NCI-H524 (cell line): ENCODE measurements around the gene GATD1.

Experiments used
- DNase-seq, 2 experiments: peaks; one replicate each; lab custom pipeline; 2025; lab: John Stamatoyannopoulos, UW

GATD1 gene

DNA sequence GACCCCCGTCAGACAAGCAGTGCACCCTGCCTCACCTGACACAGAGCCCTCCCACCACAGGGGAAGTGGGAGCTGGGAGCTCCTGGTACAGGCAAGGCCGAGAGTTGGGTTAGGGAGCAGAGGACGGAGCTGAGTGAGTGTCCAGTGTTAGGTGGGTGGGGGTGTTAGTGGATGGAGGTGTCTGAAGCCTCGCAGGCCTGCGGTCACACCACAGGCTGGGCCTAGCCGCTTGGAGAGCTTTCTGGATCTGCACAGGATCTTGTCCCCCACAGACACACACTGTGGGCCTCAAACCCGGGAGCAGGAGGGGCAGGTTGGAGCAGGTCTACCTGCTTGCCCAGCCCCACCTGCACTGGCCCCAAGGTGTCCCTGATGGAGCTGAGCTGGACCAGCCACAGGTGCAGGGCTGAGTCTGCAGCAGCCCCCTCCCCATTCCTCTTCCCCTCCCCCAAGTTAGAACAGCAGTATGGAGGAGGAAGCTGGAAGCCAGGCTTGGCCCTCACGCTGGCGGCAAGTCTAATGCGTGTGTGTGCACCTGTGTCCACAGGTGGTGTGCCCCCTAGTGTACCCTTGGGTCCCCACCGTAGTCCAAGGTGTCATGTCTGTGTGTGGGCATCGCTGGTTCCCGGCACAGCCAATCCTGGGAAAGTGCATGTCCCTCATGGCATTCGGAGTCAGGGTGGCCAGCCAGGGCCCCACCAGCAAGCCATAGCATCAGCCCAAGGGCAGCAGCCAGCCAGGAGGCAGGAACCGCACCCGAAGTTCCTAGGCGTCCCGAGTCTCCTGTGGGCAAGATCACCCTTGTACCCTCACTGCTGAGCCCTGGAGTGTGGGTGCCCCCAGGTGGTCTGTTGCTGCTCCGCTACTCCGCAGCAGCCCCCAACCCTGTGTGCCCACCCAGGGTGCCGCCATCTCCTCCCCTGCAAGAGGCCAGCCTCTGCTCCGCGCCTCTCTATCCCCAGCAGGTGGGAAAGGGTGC, 2.0 kb upstream of the GATD1 start:
- DNase-seq: no peak

DNA sequence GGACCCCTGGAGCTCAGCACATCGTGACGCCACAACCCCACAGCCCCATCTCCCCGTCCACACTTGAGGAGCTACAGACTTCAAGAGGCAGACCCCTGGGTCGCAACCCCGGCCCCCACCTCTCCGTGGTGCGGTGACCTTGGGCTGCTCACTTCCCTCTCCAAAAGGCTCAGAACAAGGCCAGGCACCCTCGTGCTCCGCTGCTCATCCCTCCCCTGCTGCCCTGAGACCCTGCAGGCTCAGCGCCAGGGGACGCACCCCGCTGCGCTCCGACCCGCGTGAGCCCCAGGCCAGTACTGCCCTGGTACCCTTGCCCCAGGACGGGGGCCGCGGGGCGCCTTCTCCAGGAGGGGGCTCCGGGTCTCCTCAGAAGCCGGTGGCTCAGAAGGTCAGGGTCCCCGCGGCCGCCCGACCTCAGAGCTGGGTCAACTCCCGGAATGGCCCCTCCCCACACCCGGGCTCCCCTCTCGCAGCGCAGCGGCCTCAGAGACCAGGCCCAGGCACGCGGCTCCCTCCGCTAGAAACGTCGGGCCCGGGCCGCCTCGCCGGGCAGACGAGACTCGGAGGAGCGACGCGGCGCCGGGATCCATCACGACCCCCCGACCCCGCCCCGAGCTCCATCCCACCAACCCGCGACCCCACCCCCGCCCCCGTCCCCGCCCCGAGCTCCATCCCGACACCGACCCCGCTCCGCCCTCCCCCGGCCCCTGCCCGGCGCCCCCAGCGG, 563 bp downstream of the GATD1 start:
- DNase-seq: no peak

GRCh38 chr11:776263-776560, 1.1 kb downstream of the GATD1 start:
- no peak for DNase-seq

DNA sequence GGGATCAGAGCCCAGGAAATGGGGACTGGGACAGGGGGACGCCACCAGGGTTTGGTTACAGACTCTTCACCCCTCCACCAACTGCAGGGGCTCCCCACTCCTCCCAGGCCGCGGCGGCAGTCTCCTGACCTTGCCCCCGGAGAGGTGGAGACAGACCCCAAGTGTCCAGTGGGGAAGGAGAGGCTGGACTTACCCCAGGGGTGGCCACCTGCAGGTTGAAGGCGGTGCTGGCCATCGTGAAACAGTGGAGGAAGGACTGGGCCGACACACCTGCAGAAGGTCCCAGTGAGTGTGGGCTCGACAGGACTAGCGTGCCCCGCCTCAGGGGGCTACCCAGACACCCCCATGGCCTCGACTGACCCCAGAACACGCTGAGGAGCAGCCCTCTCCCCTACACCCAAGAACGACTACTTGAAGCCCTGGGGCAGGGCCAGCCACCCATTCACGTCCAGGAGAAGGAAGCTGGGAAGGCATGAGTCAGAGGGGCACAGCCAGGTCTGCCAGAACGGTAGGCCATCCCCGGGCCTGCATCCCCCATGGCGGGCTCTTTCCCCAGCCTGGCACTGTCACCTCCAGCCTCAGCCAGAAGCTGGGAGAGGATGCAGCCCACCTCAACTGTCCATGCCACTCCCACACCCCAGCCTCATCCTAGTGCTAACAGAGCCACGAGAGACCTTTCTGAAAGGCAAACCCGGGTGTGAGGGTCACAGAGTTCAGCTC, 2.3 kb downstream of the GATD1 start:
- DNase-seq: no peak

GRCh38 chr11:773830-774229, 3.5 kb downstream of the GATD1 start:
- no peak for DNase-seq

DNA sequence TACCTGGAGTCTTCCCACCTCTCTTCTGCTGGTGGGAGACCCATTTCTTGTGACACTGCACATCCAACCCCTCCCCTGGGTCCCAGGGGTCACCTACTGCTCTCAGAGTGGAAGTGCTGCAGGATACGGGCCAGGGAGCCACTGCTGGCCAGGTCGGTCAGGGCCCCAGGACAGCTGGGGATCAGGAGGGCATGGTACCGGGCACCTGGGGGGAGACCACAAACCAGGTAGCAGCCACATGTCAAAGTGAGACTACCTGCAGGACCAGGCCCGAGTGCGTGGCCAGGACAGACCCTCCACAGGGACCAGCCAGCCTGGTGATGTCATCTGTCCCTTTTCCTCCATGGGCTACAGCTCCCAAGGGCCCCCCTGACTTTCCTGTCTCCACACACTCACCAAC, 3.9 kb downstream of the GATD1 start:
- DNase-seq: no peak

DNA sequence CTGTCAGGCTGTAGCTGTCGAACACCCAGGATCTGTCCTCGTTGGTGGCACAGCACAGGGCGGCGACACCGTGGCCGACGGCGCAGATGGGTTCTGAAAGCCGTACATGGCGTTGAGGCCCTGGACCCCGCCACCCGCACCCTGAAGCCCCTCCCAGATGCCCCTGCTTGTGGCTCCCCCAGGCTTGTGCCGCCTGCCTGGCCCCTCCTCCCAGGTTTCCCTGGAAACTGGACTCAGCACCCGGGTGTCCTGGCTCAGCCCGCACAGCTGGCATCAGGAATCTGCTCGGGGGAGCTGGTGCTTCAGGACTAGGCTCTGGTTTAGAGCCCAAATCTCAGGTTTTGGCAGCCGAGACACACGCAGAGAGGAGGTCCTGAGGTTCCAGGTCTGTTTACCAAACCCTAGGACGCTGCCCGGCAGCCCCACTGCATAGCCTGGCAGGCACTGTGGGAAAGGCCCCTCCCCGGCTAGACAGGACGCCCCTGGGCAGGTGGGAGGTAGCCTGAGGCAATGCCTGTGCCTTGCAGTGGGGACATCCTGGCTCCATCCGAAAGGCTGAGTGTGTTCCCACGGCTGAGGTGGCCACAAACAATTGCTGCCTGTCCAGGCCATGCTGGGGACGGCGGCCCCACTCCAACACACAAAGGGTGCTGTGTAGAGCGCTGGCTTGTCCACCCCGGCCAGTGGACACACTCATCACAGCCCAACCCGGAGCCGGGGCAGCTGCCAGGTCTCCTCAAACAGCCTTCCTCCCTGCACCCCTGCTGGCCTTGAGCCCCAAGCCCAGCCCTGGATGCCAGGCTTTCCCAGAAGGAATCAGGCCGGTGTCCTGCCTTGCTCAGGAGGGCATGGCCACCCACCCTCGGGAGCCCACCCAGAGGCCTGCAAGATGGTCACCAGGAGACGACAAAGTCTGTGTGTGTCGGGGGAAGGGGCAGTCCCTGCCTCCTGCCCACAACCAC, 4.6 kb downstream of the GATD1 start:
- DNase-seq: no peak

- no peak for DNase-seq
Measured at GRCh38 chr11:771617-772204, 5.6 kb downstream of the GATD1 start.

GRCh38 chr11:770642-771616, 6.4 kb downstream of the GATD1 start:
- no peak for DNase-seq

DNA sequence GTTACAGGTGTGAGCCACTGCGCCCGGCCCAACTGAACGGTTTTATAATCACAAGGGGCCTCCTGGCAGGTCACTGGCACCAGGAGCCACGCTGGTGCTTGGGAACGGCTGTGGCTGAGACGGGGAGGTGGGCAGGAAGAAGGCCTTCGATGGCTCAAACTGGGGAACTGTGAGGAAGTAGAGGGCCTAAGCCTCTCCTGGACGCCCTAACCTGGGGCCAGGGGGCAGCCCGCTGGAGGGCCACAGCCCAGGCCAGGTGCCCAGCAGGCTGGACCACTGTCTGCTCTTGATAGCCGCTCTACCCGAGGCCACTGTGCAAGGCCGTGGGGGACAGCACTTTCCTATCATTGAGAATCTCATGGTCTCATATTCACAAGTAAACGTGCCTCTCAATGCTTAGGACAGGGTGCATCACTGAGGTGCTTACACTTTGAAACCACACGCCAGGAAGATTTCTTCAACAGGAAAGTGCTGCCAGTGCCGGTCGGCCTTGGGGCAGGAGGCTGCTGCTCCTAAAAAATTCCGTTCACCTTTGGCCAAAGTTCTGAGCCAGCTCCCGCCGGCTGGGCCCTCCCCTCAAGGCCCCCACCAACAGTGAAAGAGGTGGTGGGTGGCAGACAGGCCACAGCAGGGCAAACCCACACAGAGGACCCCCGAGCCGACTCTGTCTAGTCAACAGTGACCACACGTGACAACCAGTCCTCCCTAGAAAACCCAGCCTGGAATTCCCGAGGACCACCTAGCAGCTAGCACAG, 7.2 kb downstream of the GATD1 start:
- no peak for DNase-seq

GRCh38 chr11:767238-767637, 10.0 kb downstream of the GATD1 start:
- no peak for DNase-seq

- no peak for DNase-seq
Measured at GRCh38 chr11:766936-767210, 10.4 kb downstream of the GATD1 start.

- no peak for DNase-seq
Measured at GRCh38 chr11:766106-766935, 11.0 kb downstream of the GATD1 start.

- no peak for DNase-seq
Measured at GRCh38 chr11:765802-766091, 11.5 kb downstream of the GATD1 start.

DNA sequence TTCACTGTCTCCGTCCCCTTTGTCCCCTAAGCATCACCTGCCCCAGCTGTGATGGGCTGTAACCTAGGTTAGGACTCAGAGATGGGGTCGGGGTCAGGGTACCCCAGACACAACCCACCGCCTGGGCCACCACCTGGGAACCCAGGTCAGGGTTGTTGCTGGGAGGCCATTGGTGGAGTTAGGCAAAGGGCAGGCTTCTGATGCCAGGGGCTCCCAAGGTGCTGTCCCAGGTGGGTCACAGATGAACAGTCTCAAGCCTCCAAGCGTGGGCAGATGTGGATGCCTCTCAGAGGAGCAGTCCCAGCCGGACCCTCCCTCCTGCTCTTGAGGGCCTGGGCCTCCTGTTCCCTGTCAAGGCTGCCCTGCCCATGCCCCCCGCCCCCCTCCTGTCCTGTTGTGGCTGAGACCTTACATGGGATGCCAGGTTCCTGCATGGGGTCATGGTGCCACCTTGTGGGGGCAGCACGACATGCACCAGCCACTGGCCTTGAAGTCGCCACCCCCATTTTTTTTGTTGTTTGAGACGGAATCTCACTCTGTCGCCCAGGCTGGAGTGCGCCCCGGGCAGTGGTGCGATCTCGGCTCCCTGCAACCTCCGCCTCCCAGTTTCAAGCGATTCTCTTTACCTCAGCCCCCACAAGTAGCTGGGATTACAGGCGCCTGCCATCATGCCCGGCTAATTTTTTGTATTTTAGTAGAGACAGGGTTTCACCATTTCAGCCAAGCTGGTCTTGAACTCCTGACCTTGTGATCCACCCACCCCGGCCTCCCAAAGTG, 12.1 kb downstream of the GATD1 start:
- peak; percentile 53 to 79 for DNase-seq

DNA sequence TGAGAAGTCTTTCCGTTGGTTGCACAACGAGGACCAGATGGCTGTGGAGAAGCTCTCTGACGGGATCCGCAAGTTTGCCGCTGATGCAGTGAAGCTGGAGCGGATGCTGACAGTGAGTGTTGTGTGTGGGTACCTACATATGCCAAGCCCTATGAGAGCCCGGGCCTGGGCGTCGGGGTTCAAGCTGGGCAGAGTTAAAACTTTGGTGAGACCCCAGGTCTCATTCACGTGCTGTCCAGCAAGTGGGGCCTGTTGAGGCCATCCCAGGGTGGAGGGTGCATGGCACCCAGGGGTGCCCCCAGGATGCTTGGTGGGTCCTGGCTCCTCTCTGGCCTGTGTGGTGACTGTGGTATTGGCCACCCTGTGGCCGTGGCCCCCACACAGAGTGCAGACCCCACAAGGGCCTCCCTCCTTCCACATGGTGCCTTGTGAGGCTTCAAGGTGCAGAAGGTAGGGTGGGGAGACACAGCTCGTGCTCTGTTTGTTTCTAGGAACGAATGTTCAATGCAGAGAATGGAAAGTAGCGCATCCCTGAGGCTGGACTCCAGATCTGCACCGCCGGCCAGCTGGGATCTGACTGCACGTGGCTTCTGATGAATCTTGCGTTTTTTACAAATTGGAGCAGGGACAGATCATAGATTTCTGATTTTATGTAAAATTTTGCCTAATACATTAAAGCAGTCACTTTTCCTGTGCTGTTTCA, 12.8 kb downstream of the GATD1 start:
- DNase-seq: no peak

- no peak for DNase-seq
Measured at GRCh38 chr11:763549-764321, 13.6 kb downstream of the GATD1 start.
